Body of pancreas (tissue), 4 donors: ENCODE measurements around the gene RNASE12.

Source experiments
- CTCF ChIP-seq, 7 experiments: fragments of 450-650 bp in 4 of 7; fragments of 200-600 bp in 3 of 7; sonication (generic) in 3 of 7; IDR thresholded peaks; one replicate each; pipeline ENCODE4 v1.5.1; 2016 to 2019; ENCODE audit warnings: antibody characterized with exemption in 7 of 7
- POLR2A ChIP-seq, 3 donors: fragments of 450-650 bp; IDR thresholded peaks; one replicate each; pipeline ENCODE4 v1.6.1; 2016; ENCODE audit warnings: antibody characterized with exemption in 3 of 3, mild to moderate bottlenecking in 2 of 3

- TF ChIP-seq POLR2A (IDR thresholded peaks at IDR 0.05) (no peak), CTCF (IDR thresholded peaks at IDR 0.05) (no peak)
Measured at GRCh38 chr14:20623798-20624197, 32.6 kb upstream of the RNASE12 start.
